WTC11 (cell line): Measurements from ENCODE around the gene PHYHIPL.

Source experiments
- CBFB ChIP-seq: sonication (generic); formaldehyde crosslinking; IDR thresholded peaks from 2 replicates; pipeline ENCODE4 v1.8.1; 2022; ENCODE audit warnings: mild to moderate bottlenecking, low read depth, missing genetic modification reagents
- CTCF ChIP-seq: fragments of 200-600 bp; IDR thresholded peaks from 2 replicates; pipeline ENCODE4 v1.8.0; 2022; ENCODE audit warnings: antibody characterized with exemption
- HMGA2 ChIP-seq: fragments of 250-450 bp; sonication (Bioruptor Pico); IDR thresholded peaks from 2 replicates; pipeline ENCODE4 v1.4.0; 2021; ENCODE audit warnings: mild to moderate bottlenecking, moderate library complexity

- TF ChIP-seq CTCF, result no peak
- TF ChIP-seq CBFB (CRISPR knock-in tag), result no peak
- TF ChIP-seq HMGA2, result no peak
Observed at GRCh38 chr10:59284118-59284975, 107.9 kb downstream of the PHYHIPL start.
